Inferior parietal cortex (tissue), 1 donor: ENCODE results near the gene USP22.

Experiments used
- DNase-seq: peaks from one replicate; pipeline ENCODE4 v3.0.0-alpha.2; 2016; ENCODE audit errors: extremely low spot score

USP22 gene

DNA sequence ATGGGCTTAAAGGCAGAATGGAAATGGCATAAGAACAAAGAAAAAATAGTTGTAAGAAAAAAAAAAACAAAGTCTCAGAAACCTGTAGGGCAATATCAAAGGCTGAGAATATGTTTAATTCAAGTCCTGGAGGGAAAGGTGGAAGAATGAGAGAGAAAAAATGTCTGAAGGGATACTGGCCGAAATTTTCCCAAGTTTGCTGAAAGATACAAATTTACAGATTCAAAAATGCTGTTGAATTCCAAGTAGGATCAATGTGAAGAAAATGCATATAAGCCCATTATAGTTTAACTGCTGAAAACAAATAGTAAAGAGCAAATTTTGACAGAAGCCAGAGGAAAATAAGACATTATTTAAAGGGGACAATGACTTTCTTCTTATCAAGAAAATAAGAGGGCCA lies 6.6 kb upstream of the USP22 start:
- DNase-seq = no peak

DNA sequence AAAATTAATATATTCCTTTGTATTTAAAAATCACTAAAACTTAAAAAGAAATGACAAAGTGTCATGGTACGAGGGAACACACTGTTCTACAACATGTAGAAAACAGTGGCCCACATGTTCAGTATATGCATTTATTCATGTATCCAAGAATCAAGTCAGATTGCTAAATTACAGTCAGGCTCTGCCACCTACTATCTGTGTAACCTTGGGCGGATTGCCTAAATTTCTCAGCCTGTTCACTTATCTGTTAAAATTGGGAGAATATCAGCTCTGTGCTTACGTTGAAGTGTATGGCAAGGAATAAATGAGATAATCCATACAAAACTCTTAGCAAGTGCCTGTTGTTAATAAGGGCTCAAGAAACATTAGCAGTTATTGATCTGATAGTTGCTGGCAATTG lies 3.4 kb upstream of the USP22 start:
- DNase-seq = no peak

DNA sequence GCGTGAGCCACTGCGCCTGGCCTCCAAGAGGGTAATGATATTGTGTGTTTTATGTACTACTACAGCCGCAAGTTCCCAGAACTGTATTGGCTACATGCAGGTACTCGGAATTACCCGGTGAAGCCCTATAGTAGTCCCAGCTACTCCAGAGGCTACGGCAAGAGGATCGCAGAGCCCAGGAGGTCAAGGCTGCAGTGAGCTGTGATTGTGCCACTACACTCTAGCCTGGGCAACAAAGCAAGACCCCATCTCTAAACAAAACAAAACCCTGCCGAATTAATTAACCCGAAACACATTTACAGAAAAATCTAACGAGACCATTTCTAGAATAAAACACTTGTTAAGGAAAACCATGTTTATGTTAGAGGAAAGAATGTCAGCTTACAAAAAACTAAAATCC lies 2.2 kb upstream of the USP22 start:
- no peak for DNase-seq

DNA sequence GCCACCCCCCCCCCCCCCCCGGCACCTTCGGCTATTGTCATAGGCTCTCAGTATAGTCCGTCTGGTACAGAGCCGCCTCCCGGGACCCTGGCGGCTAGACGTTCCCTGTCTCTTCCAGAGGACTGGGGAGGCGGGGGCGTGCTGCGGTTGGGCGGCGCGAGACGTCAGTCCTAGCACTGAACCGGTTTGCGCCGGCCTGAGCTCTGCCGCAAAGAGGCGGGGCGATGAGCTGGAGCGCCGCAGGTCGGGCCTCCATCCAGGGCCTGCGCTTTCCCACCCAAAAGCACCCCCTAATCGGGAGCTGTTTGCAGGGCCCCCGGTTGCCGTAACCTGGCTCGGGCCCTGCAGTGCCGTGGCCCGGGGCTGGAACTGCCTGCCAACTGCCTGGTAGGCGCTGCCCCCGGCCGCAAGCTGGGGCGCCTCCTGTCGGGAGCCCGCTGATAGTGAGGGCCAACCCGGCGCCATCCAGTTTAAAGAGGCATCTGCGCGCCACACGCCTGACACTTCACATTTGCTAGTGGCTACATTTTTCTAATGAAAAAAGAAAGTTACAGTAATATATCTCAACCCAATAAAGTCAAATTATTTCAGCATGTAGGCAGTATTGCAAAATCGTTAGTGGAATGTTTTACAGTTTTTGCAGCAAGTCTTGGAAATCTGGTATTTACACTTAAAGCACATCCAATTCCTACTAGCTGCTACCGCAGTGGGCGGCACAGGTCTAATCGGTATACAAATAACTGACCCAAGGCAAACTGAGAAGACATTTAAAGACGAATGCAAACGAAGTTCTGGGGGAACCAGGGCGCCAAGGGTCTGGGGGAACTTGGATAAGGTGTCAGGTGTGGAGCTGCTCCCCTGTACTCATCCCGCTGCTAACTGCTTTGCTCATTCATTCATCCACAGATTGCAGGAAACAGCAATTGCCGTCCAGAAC lies 753 bp upstream of the USP22 start:
- peak; percentile 93 for DNase-seq

DNA sequence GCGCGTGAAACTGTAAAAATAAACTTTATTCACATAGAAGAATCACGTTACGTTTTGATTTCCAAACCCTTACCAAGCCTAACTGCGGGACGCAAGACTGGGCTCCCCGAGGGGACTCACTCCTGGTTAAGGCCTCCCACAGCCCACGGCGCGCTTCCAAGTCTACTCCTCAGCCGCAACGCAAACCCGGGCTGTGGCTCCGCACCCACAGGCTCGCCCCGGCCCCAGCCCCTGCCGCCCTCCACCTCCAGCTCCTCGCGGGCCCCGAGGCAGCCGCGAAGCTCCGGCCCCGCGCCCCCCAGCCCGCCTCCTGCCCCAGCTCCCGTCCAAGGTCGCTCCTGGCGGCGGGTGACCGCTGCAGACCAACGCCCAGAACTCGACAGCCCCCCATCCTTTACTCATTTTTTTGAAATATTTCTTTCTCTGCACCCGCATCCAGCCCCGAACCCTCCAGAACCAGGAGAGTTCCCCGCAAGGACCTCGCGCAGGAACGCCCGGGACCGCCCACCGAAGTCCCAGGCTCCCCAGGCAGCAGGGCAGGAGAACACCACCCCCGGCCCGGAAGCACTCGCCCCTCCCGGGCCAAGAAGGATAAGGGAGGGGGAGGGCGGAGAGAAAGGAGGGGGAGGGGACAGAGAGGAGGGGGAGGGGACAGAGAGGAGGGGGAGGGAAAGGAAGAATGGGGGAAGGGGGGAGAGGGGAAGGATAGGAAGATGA lies 912 bp downstream of the USP22 start:
- DNase-seq = no peak

DNA sequence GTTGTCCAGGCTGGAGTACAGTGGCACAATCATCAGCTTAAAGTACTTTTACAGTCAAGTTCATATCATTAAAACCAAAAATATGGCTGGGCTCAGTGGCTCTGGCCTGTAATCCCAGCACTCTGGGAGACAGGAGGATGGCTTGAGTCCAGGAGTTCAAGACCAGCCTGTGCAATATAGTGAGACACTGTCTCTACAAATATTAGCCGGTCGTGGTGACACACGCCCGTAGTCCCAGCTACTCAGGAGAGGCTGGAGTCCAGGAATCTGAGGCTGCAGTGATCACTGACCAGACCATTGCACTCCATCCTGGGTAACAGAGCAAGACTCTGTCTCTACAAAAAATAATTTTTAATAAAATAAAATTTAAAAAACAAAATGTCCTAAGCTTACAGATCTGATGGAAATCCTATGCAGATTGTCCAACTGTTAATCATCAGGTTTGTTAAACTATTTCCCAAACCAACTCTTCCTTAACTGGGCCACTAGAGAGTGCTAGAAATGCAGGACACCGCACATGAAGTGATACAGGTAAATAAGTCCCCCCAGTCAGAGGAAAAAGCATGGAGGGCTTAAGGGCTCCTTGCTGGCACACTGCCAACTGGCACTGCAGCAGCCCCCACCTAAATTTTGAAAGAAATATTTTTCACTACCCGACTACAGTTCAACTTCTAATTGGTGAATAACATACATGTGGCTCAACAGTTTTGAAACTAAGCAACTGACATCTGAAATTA lies 2.8 kb downstream of the USP22 start:
- DNase-seq = no peak

DNA sequence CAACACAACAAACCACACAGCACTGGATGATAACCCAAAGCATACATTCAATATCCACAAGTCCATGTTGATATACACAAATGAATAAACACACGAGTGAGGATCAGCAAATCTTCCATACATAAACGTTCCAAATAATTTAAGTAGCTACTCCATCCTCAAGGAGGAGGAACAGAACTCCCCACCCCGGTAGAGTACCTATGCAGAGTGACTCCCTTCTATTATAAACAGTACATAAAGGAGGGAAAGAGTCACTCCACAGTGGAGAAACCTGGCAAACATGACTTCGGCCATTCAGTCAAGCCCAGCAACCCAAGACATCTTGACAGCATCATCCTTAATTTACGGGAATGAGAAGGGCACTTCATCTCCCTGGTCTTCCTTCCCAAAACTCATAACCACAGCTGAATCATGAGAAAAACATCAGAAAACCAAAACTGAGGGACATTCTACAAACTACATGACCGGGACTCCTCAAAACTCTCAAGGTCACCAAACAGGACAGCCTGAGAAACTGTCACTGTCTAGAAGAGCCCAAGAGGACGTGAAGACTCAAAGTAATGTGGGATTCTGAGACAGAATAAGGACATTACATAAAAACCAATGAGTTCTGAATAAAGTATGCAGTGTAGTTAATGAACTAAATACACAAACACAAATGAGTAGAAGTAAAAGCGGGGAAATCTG lies 5.6 kb downstream of the USP22 start:
- DNase-seq = no peak

DNA sequence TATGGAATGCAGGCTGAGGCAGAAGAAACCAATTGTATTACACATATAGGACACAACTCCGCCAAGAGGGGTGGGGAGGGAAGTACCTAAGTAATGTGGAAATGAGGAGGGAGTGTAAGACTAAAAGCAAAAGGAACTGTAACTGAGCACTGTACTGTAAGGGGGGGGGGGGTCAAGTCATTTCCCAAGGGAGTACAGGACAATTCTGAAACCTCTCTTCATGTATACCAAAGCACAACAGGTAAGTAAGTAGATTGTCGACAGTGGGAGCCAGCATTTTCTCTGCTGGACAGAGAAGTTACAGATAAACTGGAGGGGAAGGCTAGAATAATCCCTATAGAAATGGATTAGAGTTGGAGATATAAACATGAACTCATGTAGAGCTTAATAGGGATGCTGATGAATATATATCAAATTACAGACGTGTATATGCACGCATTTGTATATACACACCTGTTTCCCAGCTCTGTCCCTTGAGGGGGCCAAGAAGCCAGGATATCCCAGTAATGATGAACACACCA lies 6.4 kb downstream of the USP22 start:
- no peak for DNase-seq

DNA sequence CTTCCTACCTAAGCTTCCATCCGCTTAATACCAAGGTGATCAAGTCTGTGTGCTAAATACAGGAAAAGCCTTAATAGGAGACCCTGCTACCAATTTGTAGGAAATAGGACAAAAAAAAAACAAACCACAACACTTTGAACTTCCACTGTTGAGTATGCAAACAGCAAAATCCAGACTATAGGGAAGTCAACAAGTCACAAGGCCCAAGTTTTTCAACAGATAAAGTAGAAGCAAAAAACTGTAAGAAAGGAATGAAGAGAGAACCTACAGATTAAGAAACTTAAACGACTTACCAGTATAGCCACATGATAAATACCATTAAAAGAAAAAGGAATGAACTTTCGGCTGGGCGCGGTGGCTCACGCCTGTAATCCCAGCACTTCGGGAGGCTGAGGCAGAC lies 7.4 kb downstream of the USP22 start:
- DNase-seq = no peak

DNA sequence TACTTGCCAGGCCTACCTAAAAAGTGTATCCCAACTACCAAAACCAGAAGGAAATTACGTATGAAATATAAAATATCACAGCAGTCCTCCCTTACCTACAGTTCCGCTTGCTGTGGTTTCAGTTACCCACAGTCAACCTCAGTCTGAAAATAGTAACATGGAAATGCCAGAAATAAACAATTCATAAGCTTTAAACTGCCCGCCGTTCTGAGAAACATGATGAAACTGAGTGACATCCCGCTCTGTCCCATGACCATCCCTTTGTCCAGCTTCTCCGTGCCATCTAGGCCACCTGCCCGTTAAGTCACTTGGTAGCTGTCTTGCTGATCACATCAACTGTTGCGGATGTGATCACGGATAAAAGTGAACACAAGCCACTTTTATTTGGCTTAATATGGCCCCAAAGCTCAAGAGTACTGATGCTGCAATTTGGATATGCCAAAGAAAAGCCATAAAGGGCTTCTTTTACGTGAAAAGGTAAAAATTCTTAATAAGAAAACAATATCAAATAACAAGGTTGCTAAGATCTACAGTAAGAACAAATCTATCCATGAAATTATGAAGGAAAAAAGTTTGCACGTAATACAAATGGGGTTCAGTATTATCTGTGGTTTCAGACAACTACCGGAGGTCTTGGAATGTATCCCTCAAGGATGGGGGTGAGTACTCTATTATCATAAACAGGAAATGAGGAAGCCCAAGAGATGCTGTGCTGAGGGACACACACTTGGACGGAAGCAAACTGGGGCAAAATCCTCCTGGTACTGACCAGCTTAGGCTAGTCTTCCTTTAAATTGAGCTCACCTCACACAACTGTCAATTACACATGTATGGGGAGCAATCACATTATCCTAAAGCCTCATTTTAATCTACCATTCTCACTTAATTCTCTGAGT lies 8.2 kb downstream of the USP22 start:
- no peak for DNase-seq

DNA sequence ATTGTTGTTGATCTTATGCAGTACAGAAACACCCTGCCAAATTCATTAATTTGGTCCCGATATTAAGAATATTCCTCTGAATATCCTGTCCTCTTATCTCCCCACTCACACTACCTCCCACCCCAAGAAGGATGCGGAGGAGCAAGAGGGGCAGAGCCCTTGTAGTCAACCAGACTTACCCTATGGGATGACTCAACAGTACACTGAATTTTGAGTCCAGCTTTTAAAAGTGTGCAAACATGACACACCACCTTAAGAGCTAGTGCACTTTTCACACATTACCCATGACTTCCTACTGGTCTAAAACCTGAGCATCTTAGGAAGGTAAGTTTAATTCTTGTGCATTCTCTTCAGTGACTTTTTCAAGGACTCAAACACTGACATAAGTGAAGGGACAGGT lies 9.5 kb downstream of the USP22 start:
- no peak for DNase-seq

DNA sequence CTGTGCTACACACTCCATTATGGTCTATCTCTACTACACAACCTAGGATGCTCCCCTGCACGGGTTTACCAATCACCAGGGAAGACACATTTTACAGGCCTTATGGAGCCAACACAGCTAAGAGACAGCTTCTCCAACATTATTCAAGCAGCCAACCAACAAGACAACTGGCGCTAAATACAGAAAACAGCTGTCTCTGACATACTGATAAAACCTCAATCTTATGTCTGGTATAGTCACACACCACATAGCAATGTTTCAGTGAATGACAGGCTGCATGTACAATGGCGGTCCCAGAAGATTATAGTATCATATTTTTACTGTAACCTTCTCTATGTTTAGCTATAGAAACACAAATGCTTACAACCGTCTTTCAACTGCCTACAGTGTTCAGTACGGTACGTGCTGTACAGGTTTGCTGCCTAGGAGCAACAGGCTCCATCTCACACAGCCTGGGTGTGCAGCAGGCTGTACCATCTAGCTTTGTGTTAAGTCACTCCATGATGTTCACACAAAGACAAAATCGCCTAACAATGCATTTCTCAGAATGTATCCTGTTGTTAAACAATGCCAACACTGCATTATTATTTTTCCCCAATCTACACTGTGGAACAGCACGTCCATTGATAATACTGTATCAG lies 10.9 kb downstream of the USP22 start:
- no peak for DNase-seq

DNA sequence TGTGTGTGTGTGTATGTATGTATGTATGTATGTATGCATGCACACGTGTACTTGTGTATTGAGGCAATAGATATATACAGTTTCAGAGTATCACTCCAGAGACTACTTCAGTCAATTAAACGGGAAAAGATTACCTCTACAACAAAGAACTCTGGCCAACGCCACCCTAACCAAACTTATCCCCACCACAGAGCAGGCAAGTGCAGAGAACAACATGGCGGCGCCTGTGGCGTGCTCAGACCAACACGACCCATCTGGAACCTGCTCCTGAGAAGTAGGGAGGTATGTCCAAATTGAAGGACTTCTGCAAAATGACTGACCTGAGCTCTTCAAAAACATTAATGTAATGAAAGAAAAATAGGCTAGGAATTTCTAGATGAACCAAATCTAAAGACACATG lies 12.4 kb downstream of the USP22 start:
- no peak for DNase-seq

DNA sequence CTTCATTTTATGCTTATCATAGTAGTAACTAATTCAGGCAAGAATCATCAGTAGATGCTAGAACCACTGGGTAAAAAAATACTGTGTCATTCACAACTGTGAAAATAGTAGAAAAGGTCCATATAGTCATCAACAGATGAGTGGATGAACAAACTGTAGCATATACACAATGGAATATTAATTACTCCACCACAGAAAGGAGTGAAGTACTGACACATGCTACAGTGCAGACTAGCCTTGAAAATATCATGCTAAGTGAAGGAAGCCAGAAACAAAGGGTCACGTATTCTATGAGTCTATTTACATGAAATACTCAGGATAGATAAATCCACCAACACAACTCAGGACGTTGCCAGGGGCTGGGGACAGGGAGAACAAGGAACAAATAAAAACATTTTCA lies 13.3 kb downstream of the USP22 start:
- DNase-seq = no peak

DNA sequence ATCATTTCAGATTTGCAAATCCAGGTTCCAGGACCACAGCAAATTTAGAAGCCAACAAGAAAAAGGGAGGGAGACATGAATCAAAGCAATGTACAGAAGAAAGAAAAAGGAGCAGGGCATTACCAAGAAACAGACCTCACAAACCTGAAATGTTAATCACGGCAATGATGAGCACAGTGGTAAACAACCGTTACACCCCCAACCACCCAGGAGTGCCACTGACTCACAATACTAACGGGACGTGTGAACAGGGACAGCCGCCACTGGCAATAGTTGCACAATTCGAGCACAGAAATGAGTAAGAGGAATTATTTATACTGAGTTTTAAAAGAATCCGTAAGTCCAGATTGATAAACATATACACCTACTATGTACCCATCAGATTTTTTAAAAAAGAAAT lies 13.8 kb downstream of the USP22 start:
- DNase-seq = no peak

DNA sequence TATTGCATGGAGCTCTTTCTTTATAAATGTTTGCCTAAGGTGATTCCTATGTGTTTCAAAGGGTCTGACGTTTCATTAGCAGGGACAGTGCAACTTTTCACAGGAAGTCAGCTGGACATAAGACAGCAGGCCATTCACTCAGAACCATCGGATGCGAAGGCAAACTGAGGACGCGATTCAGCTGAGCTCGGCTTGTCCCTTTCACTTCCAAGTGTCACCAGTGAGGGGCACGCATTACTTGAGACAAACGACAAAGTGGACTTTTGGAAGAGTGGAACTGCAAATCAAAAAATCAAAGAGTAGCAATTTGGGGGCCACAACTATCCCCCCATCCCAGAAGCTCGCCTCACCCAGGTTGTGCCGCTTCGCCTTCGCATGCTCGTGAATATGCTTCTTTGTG lies 14.6 kb downstream of the USP22 start:
- DNase-seq = no peak

DNA sequence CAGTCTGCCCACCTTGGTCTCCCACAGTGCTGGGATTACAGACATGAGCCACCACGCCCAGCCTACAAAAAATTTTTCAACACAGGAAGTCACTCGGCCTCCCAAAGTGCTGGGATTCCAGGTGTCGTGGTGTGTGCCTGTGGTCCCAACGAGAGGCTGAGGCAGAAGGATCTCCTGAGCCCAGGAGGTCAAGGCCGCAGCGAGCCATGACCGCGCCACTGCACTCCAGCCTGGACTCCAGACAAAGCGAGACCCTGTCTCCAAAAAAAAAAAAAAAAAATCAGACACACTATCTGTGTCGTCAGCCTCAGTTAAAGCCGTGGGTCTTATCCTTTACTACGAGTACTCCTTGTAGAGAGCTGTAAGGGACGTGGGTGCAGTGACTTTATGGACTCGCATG lies 15.8 kb downstream of the USP22 start:
- DNase-seq = no peak

DNA sequence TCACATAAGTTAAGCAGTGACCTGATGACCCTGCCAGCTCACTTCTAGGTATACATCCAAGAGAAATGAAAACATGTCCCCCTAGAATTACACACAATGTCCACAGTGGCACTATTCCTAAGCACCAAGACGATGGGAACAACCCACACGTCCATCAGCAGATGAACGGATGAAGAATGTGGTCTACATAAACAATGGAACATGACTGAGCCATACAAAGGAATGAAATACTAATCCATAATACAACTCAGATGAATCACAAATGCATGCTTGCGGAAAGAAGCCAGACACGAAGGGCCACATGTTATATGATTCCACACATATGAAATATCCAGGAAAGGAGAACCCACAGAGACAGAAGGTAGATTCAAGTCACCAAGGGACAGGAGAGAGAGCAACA lies 17.4 kb downstream of the USP22 start:
- no peak for DNase-seq

DNA sequence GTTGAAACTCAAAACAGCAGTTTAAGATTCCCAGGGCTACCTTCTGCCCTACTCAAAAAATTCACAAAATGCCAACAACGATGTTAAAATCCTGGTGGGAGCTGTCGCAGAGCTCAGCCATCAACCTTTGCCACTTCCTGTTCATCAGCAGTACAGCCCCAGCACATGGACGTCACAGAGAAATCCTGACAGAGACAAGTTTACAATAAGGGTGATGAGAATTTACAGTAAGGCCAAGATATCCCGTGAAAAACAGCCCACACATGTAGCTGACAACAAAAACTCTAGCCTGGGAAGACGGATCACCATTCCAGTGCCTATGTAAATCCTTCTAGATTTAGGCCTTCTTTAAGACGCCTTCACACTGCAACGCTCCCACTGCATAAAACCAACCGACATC lies 18.8 kb downstream of the USP22 start:
- DNase-seq = no peak

DNA sequence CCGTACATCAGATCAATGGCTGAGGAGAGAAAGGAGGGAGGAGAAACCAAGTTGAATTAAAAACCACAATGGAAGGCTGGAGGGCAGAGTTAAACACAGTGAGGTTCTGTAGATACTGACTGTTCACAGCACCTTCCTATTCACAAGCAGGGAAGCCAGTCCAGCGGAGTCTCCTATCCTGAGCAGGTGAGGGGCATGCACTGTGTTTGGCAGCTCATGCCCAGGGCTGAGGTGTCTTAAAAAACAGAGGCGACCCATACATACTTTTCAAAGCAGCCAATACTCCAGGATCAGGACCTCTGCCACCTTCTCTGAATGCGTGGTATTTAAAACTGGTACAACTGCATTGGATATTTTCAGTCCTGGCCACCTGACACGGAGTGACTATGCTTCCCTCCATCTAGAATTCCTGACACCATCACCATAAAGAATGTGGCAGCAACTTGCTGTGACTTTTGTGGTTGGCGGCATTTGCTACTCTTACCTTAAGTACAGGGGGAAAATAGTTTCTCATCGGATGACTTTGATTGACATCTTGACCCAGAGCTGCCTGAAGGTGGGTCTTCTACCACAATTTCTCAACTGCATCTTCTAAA lies 21.5 kb downstream of the USP22 start:
- DNase-seq = no peak
